GOT3 (cell line): ENCODE data around the gene NBAS.
"Not testable (repeated sequence)": the region's sequence is repeated elsewhere in the genome, so short reads cannot be mapped to it uniquely, and the experiment has no call there.

Experiments
- DNase-seq: peaks from one replicate; lab custom pipeline; 2025; ENCODE audit warnings: mixed read lengths; lab: John Stamatoyannopoulos, UW

Gene NBAS

GRCh38 chr2:15363142-15363541, 198.0 kb downstream of the NBAS start:
- no peak for DNase-seq

DNA sequence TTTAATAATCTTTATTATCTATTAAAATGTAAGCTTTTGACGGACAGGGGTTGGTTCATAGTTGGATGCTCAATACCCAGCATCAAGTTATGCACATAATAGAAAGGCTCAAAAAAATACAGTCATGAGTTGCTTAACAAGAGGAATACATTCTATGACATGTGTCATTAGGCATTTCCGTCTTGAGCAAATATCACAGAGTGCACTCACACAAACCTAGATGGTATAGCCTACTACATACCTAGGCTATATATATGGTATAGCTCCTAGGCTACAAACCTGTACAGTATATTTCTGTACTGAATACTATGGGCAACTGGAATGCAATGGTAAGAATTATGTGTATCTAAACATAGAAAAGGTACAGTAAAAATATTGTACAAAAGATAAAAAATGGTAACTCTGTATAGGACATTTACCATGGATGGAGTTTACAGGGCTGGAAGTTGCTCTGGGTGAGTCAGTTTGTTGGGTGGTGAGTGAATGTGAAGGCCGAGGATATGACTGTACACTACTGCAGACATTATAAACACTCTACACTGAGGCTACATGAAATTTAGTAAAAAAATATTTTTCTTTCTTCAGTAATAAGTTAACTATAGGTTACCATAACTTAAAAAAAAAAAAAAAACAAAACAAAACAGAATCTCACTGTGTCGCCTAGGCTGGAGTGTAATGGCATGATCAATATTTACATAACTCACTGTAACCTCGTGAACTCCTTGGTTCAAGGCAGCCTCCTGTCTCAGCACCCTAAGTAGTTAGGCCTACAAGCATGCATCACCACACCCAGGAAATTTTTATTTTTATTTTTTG, 201.2 kb downstream of the NBAS start:
- DNase-seq: no peak

DNA sequence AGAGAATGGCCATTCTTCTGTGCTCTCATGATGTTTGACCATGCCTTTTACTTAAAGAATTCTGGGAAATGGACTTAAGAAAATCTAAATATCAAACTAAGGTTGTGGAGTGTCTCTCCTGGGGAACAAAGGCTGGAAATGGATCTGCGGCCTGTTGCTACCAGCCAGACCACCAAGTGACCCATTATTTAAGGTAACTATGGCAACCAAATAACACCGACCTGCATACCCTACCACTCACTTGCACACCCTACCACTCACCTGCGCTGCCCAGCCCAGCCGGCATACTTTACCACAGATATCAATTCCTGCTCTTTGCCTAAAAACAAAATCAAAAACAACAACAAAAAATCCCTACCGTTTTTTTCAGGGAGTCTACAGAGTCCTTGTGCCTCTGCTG, 203.2 kb downstream of the NBAS start:
- no peak for DNase-seq

- DNase-seq: no peak
Measured at GRCh38 chr2:15357186-15357585, 203.9 kb downstream of the NBAS start.

DNA sequence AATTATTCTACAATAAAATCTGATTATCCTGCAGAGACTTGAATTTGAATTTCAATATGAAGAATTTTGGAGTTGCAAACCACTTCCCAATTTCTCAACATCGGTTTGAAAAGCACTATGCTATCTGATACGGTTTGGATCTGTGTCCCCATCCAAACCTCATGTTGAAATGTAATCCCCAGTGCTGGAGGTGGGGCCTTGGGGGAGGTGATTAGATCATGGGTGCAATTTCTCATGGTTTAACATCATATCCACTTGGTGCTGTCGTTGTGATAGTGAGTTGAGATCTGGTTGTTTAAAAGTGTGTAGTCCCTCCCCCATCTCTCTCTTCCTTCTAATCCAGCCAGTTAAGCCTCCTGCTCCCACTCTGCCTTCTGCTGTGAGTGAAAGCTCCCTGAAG, 205.7 kb downstream of the NBAS start:
- DNase-seq: no peak

DNA sequence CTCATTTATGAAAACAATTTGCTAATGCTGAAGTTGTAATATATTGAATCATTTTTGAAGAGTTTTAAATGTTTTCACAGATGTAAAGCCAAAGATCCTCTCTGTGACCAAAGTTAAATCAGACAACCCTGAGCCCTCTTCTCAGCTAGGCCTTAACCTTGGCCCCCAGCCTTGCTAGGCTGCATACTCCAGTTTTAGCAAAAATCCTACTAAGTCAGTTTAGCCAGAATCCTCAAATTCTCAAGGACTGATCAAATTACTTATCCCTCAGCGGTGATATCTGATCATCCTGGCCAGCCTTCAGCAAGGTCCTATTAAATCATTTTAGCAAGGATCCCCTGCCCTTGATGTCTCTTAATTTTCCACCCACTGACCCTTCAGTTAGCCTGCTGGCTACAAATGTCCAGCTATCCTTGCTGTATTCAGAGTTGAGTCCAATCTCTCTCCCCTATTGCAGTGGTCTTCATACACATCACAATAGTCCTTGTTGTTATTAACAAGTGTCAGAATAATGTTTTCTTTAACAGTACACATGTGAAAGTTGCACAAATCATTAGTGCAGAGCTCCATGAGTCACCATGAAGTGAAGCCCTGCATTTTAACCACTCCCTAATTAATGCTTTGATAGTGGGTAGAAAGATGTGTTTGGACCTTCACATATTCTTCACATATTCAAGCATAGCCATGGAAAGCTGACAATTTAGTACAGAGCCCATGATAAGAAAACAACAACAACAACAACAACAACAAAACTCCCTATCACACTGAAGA, 206.4 kb downstream of the NBAS start:
- DNase-seq: no peak

GRCh38 chr2:15352363-15352762, 208.8 kb downstream of the NBAS start:
- no peak for DNase-seq

- DNase-seq: no peak
Measured at GRCh38 chr2:15348636-15349035, 212.5 kb downstream of the NBAS start.

DNA sequence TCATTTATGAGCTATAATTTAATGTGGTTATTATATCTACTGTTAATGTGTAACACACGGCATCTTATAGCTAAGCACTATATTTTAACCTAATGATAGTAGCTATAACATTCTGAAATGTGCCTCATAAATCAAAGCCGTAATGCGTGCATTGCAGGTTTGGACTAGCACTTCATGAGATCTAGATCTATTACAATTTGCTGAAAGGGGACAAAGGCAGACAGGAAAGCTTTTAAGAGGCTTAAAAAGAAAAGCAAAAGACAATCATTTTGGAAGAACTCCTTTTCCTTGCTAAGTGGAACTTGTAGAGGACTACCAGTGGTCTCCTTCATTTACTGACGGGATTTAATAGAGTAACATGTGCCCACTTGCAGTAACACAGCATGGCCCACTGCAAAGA, 213.1 kb downstream of the NBAS start:
- no peak for DNase-seq

DNA sequence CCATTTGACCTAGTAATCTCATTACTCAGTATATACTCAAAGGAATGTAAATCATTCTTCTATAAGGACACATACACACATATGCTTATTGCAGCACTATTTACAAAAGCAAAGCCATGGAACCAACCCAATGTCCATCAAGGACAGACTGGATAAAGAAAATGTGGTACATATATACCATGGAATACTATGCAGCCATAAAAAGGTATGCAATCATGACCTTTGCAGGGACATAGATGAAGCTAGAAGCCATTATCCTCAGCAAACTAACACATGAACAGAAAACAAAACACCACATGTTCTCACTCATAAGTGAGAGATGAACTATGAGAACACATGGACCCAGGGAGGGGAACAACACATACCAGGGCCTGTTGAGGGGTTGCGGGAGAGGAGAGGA, 214.5 kb downstream of the NBAS start:
- DNase-seq: no peak

DNA sequence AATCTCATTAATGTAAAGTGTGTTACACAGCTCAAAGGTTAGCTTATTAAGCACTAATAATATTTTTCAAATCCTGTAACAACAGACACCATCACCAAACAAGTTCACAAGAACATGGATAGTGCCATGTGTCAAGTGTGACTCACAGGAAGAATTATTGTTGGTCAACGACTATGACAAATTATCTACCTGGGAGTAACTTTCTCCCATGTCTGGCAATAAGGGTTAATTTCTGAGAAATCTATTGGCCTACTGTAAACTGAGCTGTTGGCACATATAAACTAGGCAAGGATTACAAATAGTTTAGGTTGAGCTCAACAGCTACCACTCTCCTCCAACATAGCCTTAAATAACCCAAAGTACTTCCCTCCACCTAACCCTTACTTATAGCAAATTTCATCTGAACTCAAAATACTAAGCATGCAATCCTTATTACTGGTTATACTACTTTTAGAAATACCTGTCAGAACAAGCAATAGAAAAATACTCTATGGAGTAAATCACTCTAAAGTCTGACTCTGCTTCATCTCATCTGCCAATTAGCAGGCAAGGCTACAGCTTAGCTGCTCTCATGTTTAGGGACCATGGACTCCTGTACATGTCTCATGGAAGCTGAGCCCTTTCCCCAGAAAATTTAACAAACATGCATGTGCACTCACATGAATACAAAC, 223.0 kb downstream of the NBAS start:
- DNase-seq: no peak

DNA sequence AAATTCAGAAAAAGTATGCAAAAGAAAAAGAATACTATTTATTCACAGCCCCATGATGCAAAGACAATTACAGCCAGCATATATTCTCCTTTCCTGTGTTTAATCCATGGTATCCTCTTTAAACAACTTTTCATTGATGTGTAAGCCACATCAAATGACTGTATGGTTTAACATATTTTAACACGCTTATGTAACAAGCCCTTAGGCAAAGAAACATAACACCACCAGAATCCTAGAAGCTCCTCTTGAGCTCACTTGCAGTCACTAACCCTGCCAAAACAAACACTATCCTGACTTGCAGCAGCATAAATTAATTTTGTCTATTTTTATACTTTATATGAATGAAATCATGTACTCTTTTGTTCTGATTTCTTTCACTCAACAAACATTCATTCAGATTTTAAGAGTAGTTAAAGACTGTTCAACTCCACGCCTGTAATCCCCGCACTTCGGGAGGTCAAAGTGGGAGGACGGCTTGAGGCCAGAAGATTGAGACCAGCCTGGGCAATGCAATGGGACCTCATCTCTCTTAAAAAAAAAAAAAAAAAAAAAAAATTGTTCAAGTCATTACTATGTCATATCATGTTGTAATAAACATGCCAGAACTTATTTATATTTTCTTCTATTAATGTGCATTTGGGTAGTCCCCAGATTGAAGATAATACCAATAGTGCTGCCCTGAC, 226.3 kb downstream of the NBAS start:
- no peak for DNase-seq

DNA sequence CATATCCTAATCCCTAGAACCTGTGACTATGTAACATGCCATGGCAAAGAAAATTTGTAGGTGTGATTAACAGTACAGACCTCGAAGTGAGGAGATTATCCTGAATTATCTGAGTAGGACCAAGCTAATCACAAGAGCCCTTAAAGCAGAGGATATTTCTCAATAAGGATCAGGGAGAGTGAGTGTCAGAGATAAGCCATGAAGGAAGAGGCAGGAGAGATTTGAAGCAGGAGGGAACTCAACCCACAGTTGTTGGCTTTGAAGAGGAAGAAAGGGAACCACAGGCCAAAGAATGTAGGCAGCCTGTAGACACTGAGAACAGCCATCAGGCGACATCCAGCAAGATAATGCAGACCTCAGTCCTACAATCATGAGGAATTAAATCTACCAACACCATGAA, 229.3 kb downstream of the NBAS start:
- no peak for DNase-seq

DNA sequence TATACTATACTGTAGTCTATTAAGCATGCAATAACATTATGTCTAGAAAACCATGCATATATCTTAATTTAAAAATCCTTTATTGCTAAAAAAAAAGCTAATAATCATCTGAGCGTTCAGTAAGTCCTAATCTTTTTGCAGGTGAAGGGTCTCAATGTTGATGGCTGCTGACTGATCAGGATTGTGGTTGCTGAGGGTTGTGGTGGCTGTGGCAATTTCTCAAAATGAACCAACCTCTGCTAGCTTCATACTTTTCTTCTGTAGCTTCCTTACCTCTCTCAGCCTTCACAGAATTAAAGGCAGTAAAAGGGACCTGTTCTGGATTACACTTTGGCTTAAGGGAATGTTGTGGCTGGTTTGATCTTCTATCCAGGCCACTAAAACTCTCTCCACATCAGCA, 235.8 kb downstream of the NBAS start:
- DNase-seq: no peak

DNA sequence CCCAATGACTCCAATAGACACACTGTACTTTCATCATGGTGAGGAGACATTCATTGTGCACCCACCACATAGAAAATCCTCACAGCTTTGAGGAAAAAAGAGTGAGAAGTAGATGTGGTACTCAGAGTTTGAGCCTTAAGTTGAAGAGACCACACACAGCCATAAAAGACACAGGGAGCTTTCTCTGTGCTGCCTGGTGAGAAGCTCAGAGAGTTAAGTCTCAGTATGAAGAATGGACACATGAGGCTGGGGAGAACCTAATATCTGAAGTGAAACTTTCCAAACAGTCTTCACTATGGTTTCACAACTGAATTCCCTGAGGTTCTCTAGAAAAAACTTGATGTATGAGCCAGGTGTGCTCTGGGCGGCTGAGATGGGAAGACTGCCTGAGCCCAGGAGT, 237.9 kb downstream of the NBAS start:
- no peak for DNase-seq

DNA sequence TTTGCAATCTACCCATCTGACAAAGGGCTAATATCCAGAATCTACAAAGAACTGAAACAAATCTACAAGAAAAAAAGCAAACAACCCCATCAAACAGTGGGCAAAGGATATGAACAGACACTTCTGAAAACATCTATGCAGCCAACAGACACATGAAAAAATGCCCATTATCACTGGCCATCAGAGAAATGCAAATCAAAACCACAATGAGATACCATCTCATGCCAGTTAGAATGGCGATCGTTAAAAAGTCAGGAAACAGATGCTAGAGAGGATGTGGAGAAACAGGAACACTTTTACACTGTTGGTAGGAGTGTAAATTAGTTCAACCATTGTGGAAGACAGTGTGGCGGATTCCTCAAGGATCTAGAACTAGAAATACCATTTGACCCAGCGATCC, 239.7 kb downstream of the NBAS start:
- not testable (repeated sequence) for DNase-seq

DNA sequence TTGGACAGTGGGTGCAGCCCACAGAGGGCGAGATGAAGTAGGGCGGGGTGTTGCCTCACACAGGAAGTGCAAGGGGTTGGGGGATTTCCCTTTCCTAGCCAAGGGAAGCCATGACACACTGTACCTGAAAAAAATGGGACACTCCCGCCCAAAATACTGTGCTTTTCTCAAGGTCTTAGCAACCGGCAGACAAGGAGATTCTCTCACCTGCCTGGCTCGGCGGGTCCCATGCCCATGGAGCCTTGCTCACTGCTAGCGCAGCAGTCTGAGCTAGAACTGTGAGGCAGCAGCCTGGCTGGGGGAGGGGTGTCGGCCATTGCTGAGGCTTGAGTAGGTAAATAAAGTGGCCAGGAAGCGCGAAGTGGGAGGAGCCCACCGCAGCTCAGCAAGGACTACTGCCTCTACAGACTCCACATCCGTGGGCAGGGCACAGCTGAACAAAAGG, 244.7 kb downstream of the NBAS start:
- DNase-seq: no peak

DNA sequence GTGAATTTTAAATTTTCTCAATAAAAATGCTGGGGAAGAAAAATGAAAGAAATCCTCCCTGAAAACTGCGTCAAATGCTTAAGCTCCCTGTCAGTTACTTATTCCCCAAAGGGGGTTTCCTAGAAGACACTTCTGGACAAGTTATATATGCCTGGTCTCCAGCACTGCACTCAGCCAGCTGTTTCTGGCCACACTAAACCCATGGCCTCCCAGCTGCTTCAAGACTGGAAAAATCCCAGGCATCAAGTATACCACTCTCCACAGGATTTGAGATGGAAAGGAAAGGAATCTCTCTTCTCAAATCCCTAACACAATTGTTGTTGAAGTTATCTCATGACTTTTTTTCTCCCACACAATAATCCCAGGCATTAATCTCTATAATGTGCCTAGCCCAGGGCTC, 245.7 kb downstream of the NBAS start:
- DNase-seq: no peak

- no peak for DNase-seq
Measured at GRCh38 chr2:15313657-15314056, 247.5 kb downstream of the NBAS start.

DNA sequence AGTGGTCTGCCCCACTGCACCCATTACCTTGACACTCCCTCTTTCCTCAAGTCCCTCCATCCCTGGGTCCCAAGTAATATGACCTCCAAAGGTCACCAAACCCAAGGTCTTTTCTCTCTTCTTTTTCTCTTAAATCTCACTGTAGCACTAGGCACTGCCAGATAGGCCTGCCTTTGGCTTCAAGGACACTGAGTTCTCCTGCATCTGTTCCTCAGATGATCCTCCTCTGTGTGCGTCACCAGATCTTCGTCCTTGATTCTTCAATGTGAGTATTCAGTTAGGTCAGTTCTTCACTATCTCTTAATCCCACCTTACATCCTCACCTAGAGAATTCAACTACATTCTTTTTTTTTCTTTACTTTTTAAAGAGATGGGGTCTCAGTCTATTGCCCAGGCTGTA, 249.2 kb downstream of the NBAS start:
- no peak for DNase-seq

- DNase-seq: no peak
Measured at GRCh38 chr2:15311201-15311907, 249.8 kb downstream of the NBAS start.

DNA sequence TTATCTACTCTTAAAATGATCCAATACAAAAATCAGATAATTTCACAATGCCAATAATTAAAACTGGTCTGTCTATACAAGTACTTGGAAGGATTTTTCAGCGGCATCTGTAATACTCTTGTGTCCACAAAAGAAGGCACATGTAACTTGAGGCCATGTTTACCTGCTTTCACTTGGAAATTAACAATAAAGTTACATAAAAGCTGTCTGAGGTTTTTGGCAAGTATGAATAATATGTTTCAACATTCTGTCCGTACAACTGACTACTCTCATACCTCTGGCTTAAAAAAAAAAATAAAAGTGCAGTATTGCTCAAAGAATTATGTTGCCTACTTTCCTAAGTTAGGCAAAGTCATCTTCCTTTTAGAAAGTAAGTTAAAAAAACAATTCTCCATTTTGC, 253.6 kb downstream of the NBAS start:
- DNase-seq: no peak
